NCI-H1417 treated with DMSO at 0.1 percent for 48 hours (cell line): ENCODE results near the gene KLHL14.
"Not testable (repeated sequence)": the region's sequence is repeated elsewhere in the genome, so short reads cannot be mapped to it uniquely, and the experiment has no call there.

Experiments used
- DNase-seq: peaks from one replicate; lab custom pipeline; 2025; lab: John Stamatoyannopoulos, UW

KLHL14 gene

DNA sequence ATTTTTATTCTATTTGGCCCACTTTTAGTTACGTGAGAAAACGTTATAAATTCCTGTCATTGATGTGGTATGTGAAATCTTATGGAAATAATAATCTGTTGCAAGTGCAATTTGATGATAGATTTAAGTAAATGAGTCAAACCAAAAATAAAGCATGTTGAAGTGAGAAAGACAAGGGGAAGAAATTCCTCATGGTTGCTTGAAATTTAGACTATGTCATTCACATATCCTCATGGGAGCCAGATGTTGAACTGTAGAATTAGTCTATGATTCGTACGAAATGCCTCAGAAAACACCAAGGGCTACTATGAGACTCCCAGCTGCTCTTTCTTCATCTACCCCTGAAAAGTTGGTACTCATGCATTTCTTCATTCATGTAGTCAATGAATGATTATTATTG, 55.7 kb downstream of the KLHL14 start:
- no peak for DNase-seq

DNA sequence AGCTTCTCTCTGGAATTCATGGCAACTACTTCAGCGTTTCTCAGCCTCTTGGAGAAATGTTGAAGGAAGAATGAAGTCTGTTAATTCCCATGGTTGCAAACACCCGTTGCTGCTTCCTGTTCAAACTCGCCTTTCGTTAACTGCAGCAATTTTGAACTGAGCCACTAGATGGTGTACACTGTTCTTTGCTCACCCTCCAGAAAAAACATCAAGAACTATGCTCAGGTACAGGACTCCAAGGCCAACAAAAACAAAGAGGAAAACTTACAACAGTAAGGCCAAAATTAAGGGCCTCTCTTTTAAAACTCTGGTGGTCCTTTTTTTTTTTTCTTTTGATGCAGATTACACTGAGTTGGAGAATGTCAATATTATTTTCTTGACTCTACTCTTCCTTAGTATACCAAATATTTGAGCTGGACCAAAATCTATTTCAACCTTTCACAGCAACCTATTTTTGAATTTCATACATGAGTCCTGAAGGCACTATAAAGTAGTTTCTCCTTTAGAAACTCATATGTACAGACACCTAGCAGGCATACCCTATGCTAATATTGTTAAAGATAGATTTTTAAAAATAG, 58.2 kb downstream of the KLHL14 start:
- peak; percentile 29 for DNase-seq

DNA sequence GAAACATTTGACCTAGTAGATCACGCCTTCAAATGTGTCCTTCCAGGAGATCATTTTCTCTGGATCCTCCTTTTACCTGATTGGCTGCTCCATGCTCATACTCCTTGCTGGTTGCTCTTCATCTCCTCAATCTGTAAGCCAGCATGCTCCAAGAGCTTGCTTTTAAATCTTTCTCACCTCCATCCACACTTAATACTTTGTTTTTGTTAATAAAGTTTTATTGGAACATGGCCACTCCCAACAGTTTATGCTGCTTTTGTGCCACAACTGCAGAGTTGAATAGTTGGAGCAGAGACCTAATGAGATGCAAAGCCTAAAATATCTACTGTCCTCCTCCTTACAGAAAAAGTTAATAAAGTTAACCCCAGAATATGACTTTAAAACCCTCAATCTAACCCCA, 60.0 kb downstream of the KLHL14 start:
- no peak for DNase-seq

DNA sequence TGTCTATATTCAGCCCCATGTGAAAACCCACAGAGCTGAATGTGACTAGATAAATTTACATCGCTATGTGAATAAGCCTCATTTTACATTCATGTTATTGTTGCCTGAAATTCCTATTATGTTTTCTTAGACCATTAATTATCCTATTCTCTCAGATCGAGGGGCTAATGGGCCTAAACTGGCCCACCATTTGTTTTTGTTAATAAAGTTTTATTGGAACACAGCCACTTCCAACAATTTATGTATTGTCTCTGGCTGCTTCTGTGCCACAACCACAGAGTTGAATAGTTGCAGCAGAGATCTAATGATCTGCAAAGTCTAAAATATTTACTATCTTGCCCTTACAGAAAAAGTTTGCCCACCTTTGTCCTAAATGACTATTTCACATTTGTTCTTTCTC, 61.0 kb downstream of the KLHL14 start:
- DNase-seq = no peak

DNA sequence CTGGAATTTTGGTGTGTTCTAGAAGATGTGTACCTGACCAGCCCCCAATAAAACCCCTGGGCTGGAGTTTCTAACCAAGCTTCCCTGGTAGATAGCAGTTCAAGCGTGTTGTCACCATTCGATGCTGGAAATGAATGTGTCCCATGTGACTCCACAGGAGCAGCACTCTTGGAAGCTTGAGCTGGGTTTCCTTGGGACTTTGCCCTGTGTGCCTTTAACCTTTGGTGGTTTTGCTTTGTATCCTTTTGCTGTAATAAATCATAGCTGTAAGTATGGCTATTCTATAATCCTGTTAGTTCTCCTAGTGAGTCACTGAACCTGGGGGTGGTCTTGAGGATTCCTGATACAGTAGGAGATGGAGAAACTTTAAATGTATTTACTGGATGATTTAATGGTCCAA, 65.2 kb downstream of the KLHL14 start:
- DNase-seq = no peak

DNA sequence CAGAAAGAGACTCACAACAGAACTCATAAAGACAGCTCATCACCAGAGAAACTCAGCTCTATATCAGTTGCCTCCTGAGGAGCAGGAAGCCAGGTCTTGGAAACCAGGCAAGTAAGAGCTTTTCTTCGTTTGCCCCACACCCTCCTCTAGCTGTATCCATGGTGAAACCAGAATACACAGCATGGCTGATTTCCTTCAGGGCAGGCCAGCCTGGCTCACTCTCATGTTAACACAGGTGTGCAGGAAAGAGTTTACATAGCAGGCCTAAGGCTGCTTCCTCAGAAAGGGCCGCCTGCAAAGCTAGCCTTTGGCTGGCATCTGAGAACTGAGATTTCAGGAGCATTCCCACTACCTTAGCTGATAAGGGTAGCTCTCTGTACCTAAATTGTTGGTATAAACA, 65.7 kb downstream of the KLHL14 start:
- DNase-seq = no peak

DNA sequence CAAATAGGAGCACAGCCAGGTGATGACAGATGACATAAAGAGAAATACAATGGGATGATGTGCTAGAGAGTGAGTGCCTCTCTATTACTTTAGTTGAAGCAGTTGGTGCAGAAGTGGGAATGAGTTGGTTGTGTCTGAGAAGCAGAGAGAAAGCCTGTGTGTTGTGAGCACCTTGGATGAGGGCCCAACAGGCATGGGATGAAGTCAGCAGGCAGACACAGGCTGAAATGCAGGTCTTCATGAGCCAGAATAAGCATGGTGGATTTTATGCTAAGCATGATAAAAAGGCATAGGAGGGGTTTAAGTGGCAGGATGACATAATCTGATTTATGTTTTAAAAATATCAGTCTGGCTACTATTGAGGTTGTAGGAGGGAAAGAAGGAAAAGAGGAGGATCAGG, 71.5 kb downstream of the KLHL14 start:
- DNase-seq = no peak

DNA sequence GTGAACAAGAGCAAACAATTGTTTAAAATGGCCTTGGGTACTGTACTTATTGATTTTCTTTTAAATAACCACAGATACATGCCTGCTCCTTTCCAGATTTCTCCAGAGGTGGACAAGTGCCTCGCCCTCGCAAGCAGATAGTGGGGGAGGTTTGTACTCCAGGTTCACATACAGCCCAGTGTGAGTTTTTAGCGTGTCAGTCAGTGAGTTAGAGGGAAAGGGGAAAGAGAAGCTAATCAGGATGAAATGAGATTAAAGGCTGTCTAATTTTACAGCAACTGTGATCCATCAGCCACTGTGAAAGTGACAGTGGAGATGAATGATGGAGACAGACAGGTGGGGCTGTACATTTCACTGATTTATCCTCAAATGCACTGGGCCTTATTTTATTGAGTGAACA, 74.7 kb downstream of the KLHL14 start:
- DNase-seq = peak; percentile 18

DNA sequence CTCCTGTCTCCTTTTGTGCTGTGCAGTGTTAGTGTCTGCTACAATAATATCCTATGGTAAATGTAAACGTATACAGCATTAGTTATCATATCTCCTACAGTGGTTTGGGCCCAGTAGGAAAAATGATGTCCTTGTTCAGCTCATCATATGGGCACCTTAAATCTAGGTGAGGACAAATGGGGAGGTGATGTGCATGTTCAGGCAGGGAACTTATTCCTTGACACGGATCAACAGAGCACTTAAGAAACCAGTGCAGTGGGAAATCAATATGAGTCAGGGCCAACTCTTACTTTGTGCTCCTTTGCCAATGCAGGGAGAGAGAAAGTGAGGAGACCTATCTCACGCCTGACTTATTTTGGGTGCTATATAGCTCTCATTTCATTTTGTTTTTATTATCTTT, 76.4 kb downstream of the KLHL14 start:
- DNase-seq = no peak

DNA sequence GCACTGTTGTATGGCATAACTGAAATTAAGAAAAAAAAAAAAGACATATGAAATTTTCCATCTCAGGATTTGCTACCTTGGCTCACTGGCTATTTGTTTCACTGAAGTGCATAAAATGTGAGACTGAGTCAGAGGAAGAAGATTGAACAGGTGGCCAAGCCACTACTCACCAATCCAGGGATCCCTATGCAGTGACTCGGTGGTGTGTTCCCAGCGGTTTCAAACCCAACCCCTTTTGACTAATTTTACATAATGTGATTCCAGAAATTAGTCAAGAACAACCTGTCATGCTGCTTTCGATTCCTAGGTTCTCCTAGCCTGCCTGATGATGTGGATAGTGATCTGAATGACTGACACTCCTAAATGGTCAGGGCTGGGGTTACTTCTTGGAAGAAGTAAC, 77.3 kb downstream of the KLHL14 start:
- DNase-seq = no peak

DNA sequence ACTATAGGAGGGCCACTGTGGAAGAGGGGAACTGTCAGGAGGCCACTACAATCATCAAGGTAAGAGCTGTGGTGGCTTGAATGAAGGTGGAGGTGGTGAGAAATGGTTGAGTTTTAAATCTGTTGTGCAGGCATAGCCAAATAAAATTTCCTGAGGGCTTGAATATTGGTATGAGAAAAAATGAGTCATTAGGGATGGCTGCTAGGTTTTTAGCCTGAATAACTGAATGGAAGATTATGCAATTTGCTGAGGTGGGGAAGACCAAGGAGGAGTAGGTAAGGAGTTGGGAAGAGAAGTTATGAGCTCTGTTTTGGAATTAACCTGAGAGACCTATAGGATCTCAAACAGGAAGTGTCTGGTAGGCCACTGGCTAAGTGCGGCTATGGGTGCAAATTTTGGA, 84.0 kb downstream of the KLHL14 start:
- no peak for DNase-seq

DNA sequence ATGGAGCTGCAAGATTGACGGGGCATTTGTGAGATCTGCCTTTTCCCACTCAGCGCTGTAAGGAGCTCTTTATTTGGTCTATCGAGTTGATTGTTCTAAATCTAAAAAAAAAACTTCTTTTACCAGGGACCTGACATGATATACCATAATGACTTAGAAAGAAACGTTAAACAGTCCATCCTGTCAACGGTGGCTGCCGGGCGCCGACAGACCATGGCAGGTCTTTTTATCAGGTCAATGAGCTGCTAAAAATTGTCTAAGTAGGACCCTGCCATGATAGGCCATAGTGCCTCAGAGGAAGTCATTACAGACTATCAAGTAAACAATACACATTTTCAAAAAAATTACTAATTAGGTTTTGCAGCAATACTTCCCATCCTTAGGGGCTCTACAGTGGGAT, 87.9 kb downstream of the KLHL14 start:
- DNase-seq = no peak

DNA sequence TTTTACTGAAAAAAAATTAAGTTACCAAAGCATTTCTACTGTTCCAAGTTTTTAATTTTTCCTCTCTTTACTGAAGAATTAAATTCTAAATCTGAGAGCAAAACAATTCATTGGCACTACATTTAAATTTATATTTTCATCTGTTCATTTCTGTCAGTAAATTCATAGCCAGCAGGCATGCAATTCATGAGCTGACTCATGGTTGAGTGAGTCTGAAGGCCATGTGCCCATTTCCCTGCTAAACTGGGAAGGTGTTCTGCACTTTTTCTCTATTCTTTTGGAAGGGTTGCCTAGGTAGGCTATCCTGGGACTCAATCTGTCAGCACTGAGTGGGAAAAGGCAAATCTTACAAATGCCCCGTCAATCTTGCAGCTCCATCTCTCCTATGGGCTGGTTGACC, 88.7 kb downstream of the KLHL14 start:
- DNase-seq = no peak

DNA sequence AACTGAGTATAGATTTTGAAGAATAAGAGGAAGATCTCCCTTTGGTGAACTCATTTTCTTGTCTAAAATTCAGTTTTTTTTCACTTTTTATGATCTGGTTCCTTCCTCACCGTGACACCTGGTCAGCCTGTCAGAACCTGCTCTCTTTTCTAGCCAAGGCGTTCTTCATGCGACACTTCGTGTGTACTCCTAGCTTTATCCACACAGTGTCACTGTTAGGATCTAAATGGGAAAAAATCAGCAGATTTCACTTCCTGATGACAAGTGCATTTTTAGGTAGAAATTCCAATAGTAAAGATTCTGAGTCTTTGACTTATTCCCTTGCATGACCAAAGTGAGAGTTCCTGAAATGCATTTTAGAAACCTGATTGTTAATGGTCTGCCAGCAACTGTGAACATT, 89.8 kb downstream of the KLHL14 start:
- no peak for DNase-seq

DNA sequence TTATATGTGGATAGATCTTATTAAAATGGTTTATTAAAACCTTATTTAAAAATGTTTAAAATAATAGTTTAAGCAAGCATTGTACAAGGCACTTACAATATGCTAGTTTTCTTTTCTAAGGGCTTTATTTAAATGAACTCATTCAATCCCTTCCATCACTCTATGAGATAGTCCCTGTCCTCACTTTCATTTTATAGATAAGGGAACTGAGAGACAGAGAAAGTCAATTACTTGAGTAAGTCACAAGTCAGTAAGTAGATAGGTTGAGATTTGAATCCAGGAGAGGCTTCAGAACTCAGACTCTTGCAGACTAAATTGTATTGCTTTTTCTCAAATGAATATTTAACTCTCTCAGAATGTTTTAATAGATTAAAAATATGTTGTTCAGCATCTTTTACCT, 95.2 kb downstream of the KLHL14 start:
- DNase-seq = no peak

DNA sequence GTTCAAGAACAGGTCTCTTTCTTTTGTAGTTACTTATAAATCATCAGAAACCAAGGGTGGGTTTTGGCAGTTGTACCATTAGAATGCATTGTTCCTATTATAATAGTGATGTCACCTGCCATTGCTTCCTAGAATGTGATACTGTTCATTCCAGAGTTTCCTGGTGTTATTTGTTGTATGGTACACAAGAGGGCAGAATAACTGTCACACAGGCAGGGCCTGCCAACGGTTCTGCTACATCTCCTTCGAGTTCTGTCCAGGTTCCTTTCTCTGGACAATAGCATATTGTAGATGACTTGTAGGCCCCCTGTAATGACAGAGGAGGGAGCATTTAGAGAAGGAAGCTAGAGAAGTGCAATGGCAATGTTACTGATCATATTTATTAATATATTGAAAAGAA, 98.3 kb downstream of the KLHL14 start:
- no peak for DNase-seq

DNA sequence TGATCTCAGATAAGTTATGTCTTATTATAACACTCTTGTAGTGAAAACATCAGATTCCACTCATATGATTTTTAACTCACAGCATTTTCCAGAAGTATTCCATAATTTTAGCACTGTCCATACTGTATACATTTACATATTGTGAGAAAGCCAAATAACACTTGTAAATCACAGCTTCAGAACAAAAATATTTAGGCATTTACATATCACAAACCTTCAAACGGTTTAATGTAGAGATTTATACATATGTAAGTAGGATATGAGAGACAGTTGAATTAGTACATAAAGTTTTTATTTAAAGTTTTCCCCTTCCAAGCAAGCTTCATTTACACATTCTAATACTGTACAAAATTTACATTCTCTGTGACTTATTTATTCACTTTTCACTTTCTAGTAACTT, 100.4 kb downstream of the KLHL14 start:
- no peak for DNase-seq

DNA sequence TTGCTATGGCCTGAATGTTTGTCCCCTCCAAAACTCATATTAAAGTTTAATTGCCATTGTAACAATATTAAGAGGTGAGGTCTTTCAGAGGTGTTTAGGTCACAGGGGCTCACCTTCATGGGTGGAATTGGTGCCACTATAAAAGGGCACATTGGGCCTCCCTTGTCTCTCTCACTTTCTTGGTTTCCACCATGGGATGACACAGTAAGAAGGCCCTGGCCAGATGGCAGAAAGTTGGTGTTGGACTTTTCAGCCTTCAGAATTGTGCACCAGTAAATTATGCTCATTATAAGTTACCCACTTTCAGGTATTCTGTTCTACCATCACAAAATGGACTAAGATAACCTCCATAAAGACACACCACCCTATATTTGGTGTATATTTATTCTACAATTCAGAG, 102.1 kb downstream of the KLHL14 start:
- DNase-seq = no peak

DNA sequence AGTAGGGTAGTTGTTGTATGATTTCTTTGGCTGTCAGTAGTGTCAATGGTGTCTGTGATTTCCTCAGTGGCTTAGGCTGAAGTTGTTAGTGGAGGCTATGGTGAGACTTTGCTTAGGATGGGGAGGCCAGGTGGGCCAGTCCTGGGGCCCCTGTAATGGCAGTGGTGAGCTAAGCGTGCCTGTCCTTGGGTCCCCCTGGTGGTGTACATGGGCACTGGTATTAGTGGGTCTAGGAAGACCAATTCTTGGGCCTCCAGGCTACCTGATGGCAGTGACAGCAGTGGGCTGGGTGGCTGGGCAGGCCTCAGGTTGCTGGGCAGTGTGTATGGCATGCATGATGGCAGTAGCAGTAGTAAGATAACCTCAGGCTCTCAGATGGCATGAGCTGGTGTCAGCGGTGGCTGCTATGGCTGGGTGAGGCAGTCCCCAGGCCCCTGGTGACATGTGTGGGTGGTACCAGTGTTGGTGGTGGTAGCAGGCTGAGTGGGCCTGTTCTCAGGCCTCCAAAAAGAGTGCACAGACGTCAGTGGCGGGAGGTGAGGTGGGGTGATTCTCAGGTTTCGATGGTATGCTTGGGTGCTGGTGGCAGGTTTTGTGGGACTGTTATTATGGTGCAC, 103.2 kb downstream of the KLHL14 start:
- DNase-seq = no peak

DNA sequence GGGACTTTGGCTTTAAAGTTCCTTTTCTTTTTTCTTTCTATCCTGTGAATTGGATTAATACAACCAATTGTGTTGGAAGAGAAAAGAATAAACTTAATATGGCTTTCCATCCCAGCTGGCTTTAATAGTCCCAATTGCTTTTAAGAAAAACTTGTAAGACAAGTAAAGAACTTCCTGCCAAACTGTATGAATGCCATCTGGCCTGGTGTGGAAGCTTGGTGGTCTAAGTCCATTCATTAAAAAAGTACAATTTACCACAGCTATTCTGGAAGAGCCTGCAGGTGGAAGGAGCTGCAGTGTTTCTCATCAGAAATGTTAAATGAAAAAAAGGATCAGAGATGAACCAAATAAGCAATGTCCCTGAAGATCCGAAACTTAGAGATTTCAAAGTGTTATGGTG, 103.9 kb downstream of the KLHL14 start:
- DNase-seq = no peak

DNA sequence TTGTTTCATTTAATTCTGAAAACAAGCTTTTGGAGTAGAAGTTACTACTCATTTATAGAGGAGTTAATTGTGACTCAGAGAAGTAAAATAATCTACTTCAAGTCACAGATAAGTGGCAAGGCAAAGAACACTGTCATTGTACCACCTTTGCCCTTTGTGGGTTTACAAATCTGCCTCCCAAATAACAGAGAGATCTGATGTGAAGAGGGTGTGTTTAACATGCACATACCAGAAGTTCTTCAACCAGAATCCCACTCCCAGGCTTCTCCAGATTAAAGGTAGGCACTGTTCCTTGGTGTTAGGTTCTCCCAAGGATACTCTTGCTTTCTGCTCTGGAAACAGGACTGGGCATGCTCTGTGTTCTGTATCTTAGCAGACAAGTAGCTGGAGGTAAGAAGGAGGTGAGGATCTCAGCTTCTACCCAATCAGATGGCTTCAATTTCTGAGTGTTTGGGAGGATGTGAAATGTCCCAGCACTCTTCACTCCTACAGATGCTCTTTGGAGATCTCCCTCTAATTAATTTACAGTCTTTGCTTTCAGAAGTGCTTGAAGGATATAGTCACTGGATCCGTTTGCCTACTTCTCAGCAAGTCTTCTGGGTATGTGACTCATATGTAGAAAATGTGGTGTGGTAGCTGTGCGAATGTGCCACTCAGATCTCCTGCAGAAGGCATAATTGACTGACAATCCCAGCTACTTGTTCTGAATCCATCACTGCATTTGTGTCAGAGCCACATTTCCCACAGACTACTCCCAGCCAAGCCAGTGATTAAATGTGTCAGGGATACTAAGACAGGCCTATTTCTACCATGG, 111.1 kb downstream of the KLHL14 start:
- no peak for DNase-seq

DNA sequence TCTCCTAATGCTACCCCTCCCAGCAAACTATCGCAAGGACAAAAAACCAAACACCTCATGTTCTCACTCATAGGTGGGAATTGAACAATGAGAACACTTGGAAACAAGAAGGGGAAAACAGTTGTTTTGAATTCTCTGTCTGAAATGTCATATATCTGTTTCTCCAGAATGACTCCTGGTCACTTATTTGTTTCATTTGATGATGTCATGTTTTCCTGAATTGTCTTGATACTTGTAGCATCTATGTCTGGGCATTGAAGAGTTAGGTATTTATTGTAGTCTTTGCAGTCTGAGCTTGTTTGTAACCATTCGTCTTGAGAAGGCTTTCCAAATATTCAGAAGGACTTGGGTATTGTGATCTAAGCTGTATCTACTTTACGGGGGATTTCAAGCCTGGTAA, 118.3 kb downstream of the KLHL14 start:
- DNase-seq = not testable (repeated sequence)

DNA sequence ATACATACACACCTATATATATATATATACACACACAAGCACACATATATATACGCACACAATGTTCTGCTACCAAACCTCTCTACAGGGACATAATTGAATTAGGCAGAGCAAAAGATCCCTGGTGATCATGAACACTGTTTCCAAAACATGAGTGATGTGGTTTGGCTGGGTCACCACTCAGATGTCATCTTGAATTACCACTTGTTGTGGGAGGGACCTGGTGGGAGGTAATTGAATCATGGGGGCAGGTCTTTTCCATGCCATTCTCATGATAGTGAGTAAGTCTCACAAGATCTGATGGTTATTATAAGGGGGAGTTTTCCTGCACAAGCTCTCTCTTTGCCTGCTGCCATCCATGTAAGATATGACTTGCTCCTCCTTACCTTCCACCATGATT, 135.2 kb downstream of the KLHL14 start:
- not testable (repeated sequence) for DNase-seq

DNA sequence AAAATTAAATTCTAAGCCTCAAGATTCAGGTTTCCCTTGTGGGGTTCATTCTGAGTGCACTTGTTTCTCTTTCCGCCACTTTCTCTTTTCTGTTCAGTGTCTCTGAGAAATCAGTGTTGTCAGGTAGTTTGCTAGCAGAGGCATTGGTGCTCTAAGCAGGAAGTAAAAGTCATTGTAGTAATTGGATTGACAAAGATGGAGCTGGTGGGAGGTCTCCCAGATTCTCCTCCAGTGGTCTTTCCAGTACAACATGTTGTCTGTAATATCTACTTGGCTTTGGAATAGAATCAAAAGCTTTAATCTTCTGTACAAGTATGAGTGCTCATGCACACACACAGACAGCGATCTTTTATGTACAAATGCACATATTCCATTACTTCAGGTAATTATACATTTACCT, 135.6 kb downstream of the KLHL14 start:
- DNase-seq = no peak
